SK-N-SH (cell line): ENCODE data around the gene PRPF6. TPM values are rescaled to one million over a fixed set of nuclear protein-coding genes. Genes with fewer than 3 reads are reported as not detected.

Experiments
- CTCF ChIA-PET: fragments of 300-600, 350-600 bp; formaldehyde crosslinking; extraction: SDS; loops from one replicate; lab custom pipeline; 2021; lab: Yijun Ruan, JAX
- POLR2A ChIA-PET: fragments of 350-600 bp; sonication (Branson Sonifier 250); formaldehyde crosslinking; extraction: SDS; loops from one replicate; lab custom pipeline; 2020; ENCODE audit warnings: antibody characterized with exemption, inconsistent platforms; lab: Yijun Ruan, JAX
- DNase-seq: peaks from one replicate; pipeline ENCODE4 v3.0.0; 2012
- H2AFZ ChIP-seq: fragments of 200-600 bp; sonication (generic); 2 replicates; pipeline ENCODE4 v1.8.1; 2016; ENCODE audit warnings: antibody characterized with exemption, mild to moderate bottlenecking, low read depth
- H3F3A ChIP-seq: fragments of 200-600 bp; sonication (generic); replicated peaks from 2 replicates; pipeline ENCODE3; 2016; ENCODE audit warnings: antibody characterized with exemption, mild to moderate bottlenecking; ENCODE audit not compliant: insufficient read depth
- H3K27ac ChIP-seq, 2 experiments: fragments of 200-500 bp in 1 of 2; fragments of 200-600 bp in 1 of 2; sonication (Bioruptor generic) in 1 of 2; sonication (generic), shearing (Covaris generic) in 1 of 2; 2 replicates each; pipeline versions ENCODE4 v1.5.1 to v1.6.1; 2014 to 2016; ENCODE audit warnings: low read depth in 2 of 2, inconsistent platforms in 1 of 2, low read length in 1 of 2, mild to moderate bottlenecking in 1 of 2, mixed read lengths in 1 of 2
- H3K27me3 ChIP-seq: fragments of 200-600 bp; sonication (generic), shearing (Covaris generic); 2 replicates; pipeline ENCODE4 v1.6.1; 2016; ENCODE audit warnings: mixed run types; ENCODE audit not compliant: insufficient read depth
- H3K36me3 ChIP-seq, 2 experiments: fragments of 200-500 bp in 1 of 2; fragments of 200-600 bp in 1 of 2; sonication (Bioruptor generic) in 1 of 2; sonication (generic) in 1 of 2; replicated peaks in 1 of 2; 2 replicates each; pipeline versions ENCODE3 to v1.5.1; 2014 to 2016; ENCODE audit warnings: low read length in 1 of 2, mild to moderate bottlenecking in 1 of 2; ENCODE audit not compliant: insufficient read depth in 2 of 2, control insufficient read depth in 1 of 2
- H3K4me1 ChIP-seq, 2 experiments: fragments of 200-500 bp in 1 of 2; fragments of 200-600 bp in 1 of 2; sonication (Bioruptor generic) in 1 of 2; sonication (generic), shearing (Covaris generic) in 1 of 2; 2 replicates each; pipeline versions ENCODE4 v1.5.1 to v1.6.1; 2014 to 2016; ENCODE audit warnings: low read depth in 1 of 2, low read length in 1 of 2, mixed run types in 1 of 2; ENCODE audit not compliant: insufficient read depth in 2 of 2, control insufficient read depth in 1 of 2
- H3K4me2 ChIP-seq: fragments of 200-600 bp; sonication (generic), shearing (Covaris generic); 2 replicates; pipeline ENCODE4 v1.6.1; 2017; ENCODE audit warnings: mixed run types
- H3K4me3 ChIP-seq, 2 experiments: fragments of 200-500 bp in 1 of 2; fragments of 200-600 bp in 1 of 2; sonication (Bioruptor generic) in 1 of 2; sonication (generic), shearing (Covaris generic) in 1 of 2; 2 replicates each; pipeline versions ENCODE4 v1.5.1 to v1.8.1; 2014 to 2016; ENCODE audit warnings: low read depth in 2 of 2, inconsistent platforms in 1 of 2, low read length in 1 of 2, mild to moderate bottlenecking in 1 of 2, mixed read lengths in 1 of 2, moderate library complexity in 1 of 2
- H3K79me2 ChIP-seq: fragments of 200-600 bp; sonication (generic); 2 replicates; pipeline ENCODE4 v1.8.1; 2017; ENCODE audit warnings: mild to moderate bottlenecking; ENCODE audit not compliant: insufficient read depth
- H3K9ac ChIP-seq: fragments of 200-600 bp; sonication (generic); 2 replicates; pipeline ENCODE4 v1.6.1; 2017; ENCODE audit warnings: mixed run types
- H3K9me2 ChIP-seq: fragments of 200-600 bp; sonication (generic); 2 replicates; pipeline ENCODE4 v1.6.1; 2017; ENCODE audit warnings: mixed run types
- H3K9me3 ChIP-seq: fragments of 200-600 bp; sonication (generic); 2 replicates; pipeline ENCODE4 v1.6.1; 2017; ENCODE audit warnings: mixed run types, mild to moderate bottlenecking, moderate library complexity
- H4K20me1 ChIP-seq: fragments of 200-600 bp; sonication (generic); 2 replicates; pipeline ENCODE4 v1.6.1; 2017; ENCODE audit warnings: mild to moderate bottlenecking, mixed run types; ENCODE audit not compliant: insufficient read depth
- CHD2 ChIP-seq: fragments of 150-350 bp; IDR thresholded peaks from 2 replicates; pipeline ENCODE4 v1.6.1; 2018; ENCODE audit warnings: low read length; ENCODE audit not compliant: partially characterized antibody
- ELF1 ChIP-seq: IDR thresholded peaks from 2 replicates; pipeline ENCODE4 v1.4.0; 2012
- GABPA ChIP-seq: IDR thresholded peaks from 2 replicates; pipeline ENCODE4 v1.4.0; 2012; ENCODE audit warnings: low read depth, mild to moderate bottlenecking
- GATA2 ChIP-seq: sonication (generic); formaldehyde crosslinking; IDR thresholded peaks from 2 replicates; pipeline ENCODE4 v1.5.0; 2020; ENCODE audit warnings: mild to moderate bottlenecking, missing genetic modification reagents
- NRF1 ChIP-seq: IDR thresholded peaks from 2 replicates; pipeline ENCODE4 v1.6.1; 2012; ENCODE audit warnings: low read depth, mild to moderate bottlenecking, low read length
- POLR2AphosphoS5 ChIP-seq: IDR thresholded peaks from 2 replicates; pipeline ENCODE4 v1.6.1; 2012; ENCODE audit warnings: low read depth, low read length
- RAD21 ChIP-seq: IDR thresholded peaks from 2 replicates; pipeline ENCODE4 v1.6.1; 2012; ENCODE audit warnings: mild to moderate bottlenecking, low read length
- RFX5 ChIP-seq: IDR thresholded peaks from 2 replicates; pipeline ENCODE4 v1.6.1; 2012; ENCODE audit warnings: mild to moderate bottlenecking, improper control_type of control experiment, low read length
- YY1 ChIP-seq: IDR thresholded peaks from 2 replicates; pipeline ENCODE4 v1.4.0; 2012; ENCODE audit warnings: low read depth, mild to moderate bottlenecking
- WGBS: methylation state at CpG from one replicate; pipeline ENCODE4 v1.1.6; 2017; ENCODE audit warnings: low lambda C conversion rate; 5-methylcytosine and 5-hydroxymethylcytosine counted together
- polyA plus RNA-seq, 3 experiments: library from polyadenylated mRNA; depleted of rRNA; stranded (reverse); fragments of >200 nt; gene quantifications; 2 replicates each; pipeline ENCODE4 v1.2.3, GENCODE V29; 2012
- TF ChIP-seq, protein P1 (sequence below): IDR thresholded peaks from 2 replicates; pipeline ENCODE4; 2012
- TF ChIP-seq, protein P2 (sequence below): fragments of 200-600 bp; sonication (generic); IDR thresholded peaks from 2 replicates; pipeline ENCODE4 v1.6.1; 2017; ENCODE audit warnings: antibody characterized with exemption, mild to moderate bottlenecking, moderate library complexity
- TF ChIP-seq, protein P3 (sequence below): fragments of 150-350 bp; IDR thresholded peaks from 2 replicates; pipeline ENCODE4 v1.6.1; 2016; ENCODE audit warnings: mild to moderate bottlenecking, low read depth, low read length

The PRPF6 gene
- polyA plus RNA-seq, 1 of the 3 experiments (the other 2 are of a cell fraction) = 59.1 TPM

DNA sequence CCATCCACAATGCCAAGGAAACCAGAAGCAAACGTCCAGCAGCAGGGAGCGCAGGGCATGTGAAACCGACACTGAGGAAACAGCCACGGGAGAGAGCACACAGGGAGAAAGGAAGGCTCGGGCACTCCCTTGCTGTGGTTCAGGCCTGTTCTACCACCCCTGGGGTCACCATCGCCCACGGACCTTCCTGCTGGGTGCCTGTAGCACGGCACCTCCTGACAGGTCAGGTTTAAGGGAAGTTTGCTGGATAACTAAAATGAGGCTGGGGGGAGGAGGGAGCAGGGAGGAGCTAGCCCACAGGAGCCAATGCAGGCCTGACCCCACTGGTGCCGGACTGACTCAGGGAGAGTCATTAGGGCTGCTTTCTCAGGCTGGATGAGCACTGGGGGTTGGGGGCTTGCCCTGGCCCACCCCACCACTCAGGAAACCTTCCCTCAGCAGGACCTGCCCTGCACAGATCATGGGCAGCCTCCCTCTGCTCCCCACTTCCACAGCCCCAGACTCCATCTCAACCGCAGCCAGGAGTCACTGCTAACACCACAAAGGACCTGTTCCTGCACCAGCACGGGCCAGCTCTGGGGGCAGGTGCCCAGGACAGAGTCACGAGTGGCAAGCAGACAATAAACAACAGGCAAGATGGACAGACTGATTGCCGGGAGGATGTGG, 27.0 kb upstream of the PRPF6 start:
- CTCF ChIA-PET = interaction anchor here (1.1 to 2.9 kb wide), 5 partner anchors 20 to 457 kb away, joined by 3 to 12 read pairs (median 4); partner anchors contain the start of gene PRPF6
- Histone ChIP-seq H3K9me2 (no peaks in the 10 kb centered on the region), H2AFZ (no peak overlapping the region), H3K9me3 (no peaks in the 10 kb centered on the region), H3K79me2 (peaks cover 71% of the 10 kb centered on the region), H3F3A (peaks cover 18% of the 10 kb centered on the region), H4K20me1 (peaks cover 60% of the 10 kb centered on the region), H3K4me1 (peaks cover 16 to 54% of the 10 kb centered on the region in 2 experiments; a peak in 3 of 4 replicates), H3K36me3 (peaks cover 0 to 4% of the 10 kb centered on the region in 2 experiments), H3K9ac (no peak overlapping the region), H3K27ac (no peak overlapping the region), H3K4me3 (no peak overlapping the region), H3K27me3 (no peaks in the 10 kb centered on the region), H3K4me2 (peak overlapping the region; percentile 99)
- no peak for TF ChIP-seq RFX5
- no peak for DNase-seq
- 85% methylated on average over 6 of the region's 13 CpGs for WGBS
- POLR2A ChIA-PET = no interaction called here

DNA sequence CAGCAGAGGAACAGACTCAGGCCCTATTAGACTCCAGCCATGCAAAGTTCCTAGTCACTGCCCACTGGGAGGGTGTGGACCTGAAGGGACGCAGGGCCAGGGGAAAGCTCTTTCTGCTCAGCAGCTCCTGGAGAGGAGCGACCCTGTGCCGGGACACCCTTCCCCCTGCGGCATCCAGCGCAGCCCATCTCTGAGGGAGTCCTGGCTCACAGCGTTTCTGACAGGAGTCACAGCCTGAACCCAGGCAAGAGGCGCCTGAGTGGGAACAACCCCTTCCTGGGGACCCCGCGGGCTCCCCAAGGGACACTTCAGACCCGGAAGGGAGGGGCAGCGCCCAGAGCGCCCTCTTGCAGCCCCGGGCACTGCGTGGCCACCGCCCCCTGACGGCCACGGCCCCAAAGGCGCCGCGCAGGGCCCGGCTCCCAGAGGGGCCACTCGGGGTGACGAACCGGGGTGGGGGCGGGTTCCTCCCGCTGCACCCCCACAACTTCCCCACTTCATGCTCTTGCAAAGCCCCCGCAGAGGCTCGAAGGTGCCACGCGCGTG, 25.6 kb upstream of the PRPF6 start:
- Histone ChIP-seq H4K20me1 (peaks cover 45% of the 10 kb centered on the region), H3K4me3 (peak overlapping the region; percentile 91 to 98), H3K79me2 (peaks cover 57% of the 10 kb centered on the region), H3K9me3 (no peaks in the 10 kb centered on the region), H2AFZ (peak overlapping the region; percentile 59; the same call in 1 of the 2 replicates), H3K36me3 (peaks cover 0 to 17% of the 10 kb centered on the region in 2 experiments), H3K9me2 (no peaks in the 10 kb centered on the region), H3K4me2 (peak overlapping the region; percentile 99), H3K27ac (peak overlapping the region; percentile 70 to 88; a peak in 3 of 4 replicates), H3F3A (peaks cover 8% of the 10 kb centered on the region), H3K9ac (peak overlapping the region; percentile 96), H3K27me3 (no peaks in the 10 kb centered on the region), H3K4me1 (peaks cover 6 to 40% of the 10 kb centered on the region in 2 experiments; a peak in 1 of 4 replicates)
- POLR2A ChIA-PET = interaction anchor here (0.7 kb wide), 1 partner anchor 16 kb away, joined by 3 read pairs; no protein-coding TSS in a partner anchor
- 2% methylated on average over 7 of the region's 31 CpGs for WGBS
- CTCF ChIA-PET = interaction anchor here (0.6 to 4.8 kb wide), 6 partner anchors 18 to 402 kb away, joined by 3 to 32 read pairs (median 4); partner anchors contain the start of gene PRPF6
- peak; percentile 75 for DNase-seq
- TF ChIP-seq GATA2 (CRISPR knock-in tag) (no peak), RFX5 (no peak), CHD2 (no peak), ELF1 (peak; percentile 41; the same call in 1 of the 2 replicates), RAD21 (no peak), POLR2AphosphoS5 (no peak), NRF1 (no peak), YY1 (no peak), GABPA (no peak)
- TF ChIP-seq, protein P1, sequence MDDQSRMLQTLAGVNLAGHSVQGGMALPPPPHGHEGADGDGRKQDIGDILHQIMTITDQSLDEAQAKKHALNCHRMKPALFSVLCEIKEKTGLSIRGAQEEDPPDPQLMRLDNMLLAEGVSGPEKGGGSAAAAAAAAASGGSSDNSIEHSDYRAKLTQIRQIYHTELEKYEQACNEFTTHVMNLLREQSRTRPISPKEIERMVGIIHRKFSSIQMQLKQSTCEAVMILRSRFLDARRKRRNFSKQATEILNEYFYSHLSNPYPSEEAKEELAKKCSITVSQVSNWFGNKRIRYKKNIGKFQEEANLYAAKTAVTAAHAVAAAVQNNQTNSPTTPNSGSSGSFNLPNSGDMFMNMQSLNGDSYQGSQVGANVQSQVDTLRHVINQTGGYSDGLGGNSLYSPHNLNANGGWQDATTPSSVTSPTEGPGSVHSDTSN = no peak
- TF ChIP-seq, protein P2, sequence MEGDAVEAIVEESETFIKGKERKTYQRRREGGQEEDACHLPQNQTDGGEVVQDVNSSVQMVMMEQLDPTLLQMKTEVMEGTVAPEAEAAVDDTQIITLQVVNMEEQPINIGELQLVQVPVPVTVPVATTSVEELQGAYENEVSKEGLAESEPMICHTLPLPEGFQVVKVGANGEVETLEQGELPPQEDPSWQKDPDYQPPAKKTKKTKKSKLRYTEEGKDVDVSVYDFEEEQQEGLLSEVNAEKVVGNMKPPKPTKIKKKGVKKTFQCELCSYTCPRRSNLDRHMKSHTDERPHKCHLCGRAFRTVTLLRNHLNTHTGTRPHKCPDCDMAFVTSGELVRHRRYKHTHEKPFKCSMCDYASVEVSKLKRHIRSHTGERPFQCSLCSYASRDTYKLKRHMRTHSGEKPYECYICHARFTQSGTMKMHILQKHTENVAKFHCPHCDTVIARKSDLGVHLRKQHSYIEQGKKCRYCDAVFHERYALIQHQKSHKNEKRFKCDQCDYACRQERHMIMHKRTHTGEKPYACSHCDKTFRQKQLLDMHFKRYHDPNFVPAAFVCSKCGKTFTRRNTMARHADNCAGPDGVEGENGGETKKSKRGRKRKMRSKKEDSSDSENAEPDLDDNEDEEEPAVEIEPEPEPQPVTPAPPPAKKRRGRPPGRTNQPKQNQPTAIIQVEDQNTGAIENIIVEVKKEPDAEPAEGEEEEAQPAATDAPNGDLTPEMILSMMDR = peak; percentile 53
- TF ChIP-seq, protein P3, sequence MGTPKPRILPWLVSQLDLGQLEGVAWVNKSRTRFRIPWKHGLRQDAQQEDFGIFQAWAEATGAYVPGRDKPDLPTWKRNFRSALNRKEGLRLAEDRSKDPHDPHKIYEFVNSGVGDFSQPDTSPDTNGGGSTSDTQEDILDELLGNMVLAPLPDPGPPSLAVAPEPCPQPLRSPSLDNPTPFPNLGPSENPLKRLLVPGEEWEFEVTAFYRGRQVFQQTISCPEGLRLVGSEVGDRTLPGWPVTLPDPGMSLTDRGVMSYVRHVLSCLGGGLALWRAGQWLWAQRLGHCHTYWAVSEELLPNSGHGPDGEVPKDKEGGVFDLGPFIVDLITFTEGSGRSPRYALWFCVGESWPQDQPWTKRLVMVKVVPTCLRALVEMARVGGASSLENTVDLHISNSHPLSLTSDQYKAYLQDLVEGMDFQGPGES = no peak
